ENCODE data around the gene KCNJ15. TPM values are rescaled to one million over a fixed set of nuclear protein-coding genes. Genes with fewer than 3 reads are reported as not detected.
A peak's percentile ranks its signal among the peaks of the same experiment; 100 is the strongest.

KCNJ15 gene
- total and polyA plus RNA-seq, 2 of the 8 experiments (the other 6 are each of a cell fraction or from before 2014, with no cell fraction given), result under 0.01 TPM; not detected in 1

DNA sequence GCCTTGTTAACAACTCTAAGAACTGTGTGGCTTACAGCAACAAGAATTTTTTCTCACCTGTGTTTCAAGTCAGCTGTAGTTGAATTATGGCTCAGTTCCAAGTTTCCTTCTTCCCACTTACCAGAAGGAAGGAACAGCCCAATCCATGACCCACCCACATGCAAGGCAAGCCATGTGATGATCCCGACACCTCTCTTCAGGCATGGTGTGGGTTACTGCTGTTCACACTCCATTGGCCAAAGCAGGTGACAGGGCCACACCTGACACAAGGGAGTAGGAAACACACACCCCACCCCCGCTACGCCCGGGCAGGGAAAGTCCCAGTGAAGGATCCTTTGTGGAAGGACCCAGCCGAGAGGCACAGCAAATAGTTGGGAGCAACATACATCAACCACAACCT is 36.3 kb downstream of the KCNJ15 start:
- no peak overlapping the region for H4K5ac ChIP-seq (ENCODE audit: insufficient read length, low read depth, low read length)
- no peaks in the 10 kb centered on the region for H3K79me2 ChIP-seq (ENCODE audit: control insufficient read depth in 1 of 2, insufficient read depth in 2 of 2, low read length in 2 of 2)
- peaks cover 2 to 13% (median 4%) of the 10 kb centered on the region in 4 experiments for H3K4me1 ChIP-seq (replicated peaks in 1 of 4; ENCODE audit: control insufficient read depth in 3 of 4, insufficient read depth in 4 of 4, low read length in 3 of 4)
- no peak overlapping the region for H2BK15ac ChIP-seq (ENCODE audit: low read length)
- no peaks in the 10 kb centered on the region for H4K20me1 ChIP-seq (replicated peaks in 1 of 2; ENCODE audit: control insufficient read depth in 1 of 2, insufficient read depth in 2 of 2, low read length in 2 of 2)
- no peak overlapping the region for H3K56ac ChIP-seq (replicated peaks; ENCODE audit: insufficient read length, low read depth, low read length)
- H2AK5ac ChIP-seq (ENCODE audit: low read depth, low read length), result no peak overlapping the region
- H3K14ac ChIP-seq (ENCODE audit: insufficient read length), result no peak overlapping the region
- H3K9me3 ChIP-seq (ENCODE audit: insufficient read depth in 2 of 2, low read depth in 1 of 2, low read length in 1 of 2), result no peaks in the 10 kb centered on the region
- no peak overlapping the region for H3K18ac ChIP-seq (ENCODE audit: extremely low read depth, low read length)
- H2AFZ ChIP-seq (ENCODE audit: low read length), result 0 out of 2 replicates have a peak overlapping the region, but pooled peaks have one; percentile 14
- no peak overlapping the region for H2BK12ac ChIP-seq (ENCODE audit: low read depth, low read length)
- no peaks in the 10 kb centered on the region for H3K23me2 ChIP-seq (ENCODE audit: low read depth, low read length)
- H2BK5ac ChIP-seq (ENCODE audit: low read depth, low read length), result no peak overlapping the region
- peaks cover 0 to 1% (median 0%) of the 10 kb centered on the region in 4 experiments; a peak in 1 of 7 replicates for H3K27me3 ChIP-seq (replicated peaks in 1 of 4; ENCODE audit: control insufficient read depth in 3 of 4, extremely low read depth in 1 of 4, insufficient read depth in 3 of 4, low read length in 3 of 4)
- no peak overlapping the region for H4K8ac ChIP-seq (ENCODE audit: extremely low read depth, insufficient read depth, low read length)
- H3K4ac ChIP-seq (replicated peaks; ENCODE audit: insufficient read length, low read depth, low read length), result no peak overlapping the region
- POLR2A ChIA-PET (ENCODE audit: partially characterized antibody), result no interaction called here
- CTCF ChIA-PET (ENCODE audit: partially characterized antibody), result no interaction called here
- H3K36me3 ChIP-seq (ENCODE audit: control insufficient read depth in 2 of 4, insufficient read depth in 4 of 4, low read length in 3 of 4), result no peaks in the 10 kb centered on the region
- no peak overlapping the region for H3K4me3 ChIP-seq (ENCODE audit: extremely low read depth in 1 of 4, insufficient read depth in 2 of 4, low read depth in 3 of 4, low read length in 4 of 4)
- no peak overlapping the region for H4K91ac ChIP-seq (replicated peaks; ENCODE audit: insufficient read length, low read length)
- H2BK120ac ChIP-seq (replicated peaks; ENCODE audit: low read depth, low read length), result no peak overlapping the region
- H3K79me1 ChIP-seq (ENCODE audit: low read depth, low read length), result no peaks in the 10 kb centered on the region
- no peak overlapping the region for H3K9ac ChIP-seq (replicated peaks in 1 of 4; ENCODE audit: extremely low read depth in 1 of 4, low read depth in 3 of 4, low read length in 3 of 4)
- H3K23ac ChIP-seq (ENCODE audit: insufficient read length), result no peak overlapping the region
- DNase-seq (ENCODE audit: low read depth in 1 of 2, low spot score in 2 of 2) (no peak), FAIRE-seq (no peak)
- no peak overlapping the region for H3K27ac ChIP-seq (ENCODE audit: low read depth, low read length)
- no peak overlapping the region for H2BK20ac ChIP-seq (ENCODE audit: low read length)
- WGBS, 2 experiments (ENCODE audit: extremely low coverage in 1 of 2, insufficient coverage in 1 of 2, insufficient read length in 1 of 2, insufficient replicate concordance in 2 of 2, low coverage in 1 of 2, low lambda C conversion rate in 2 of 2, missing lambda C conversion rate in 1 of 2), result 88% methylated on average over 5 of the region's 5 CpGs; no CpG with 5 or more reads in 1 of the 2 experiments
- no peak overlapping the region for H3K4me2 ChIP-seq (ENCODE audit: insufficient read depth in 1 of 2, low read depth in 2 of 2, low read length in 2 of 2)

Data from H1 (cell line).